HepG2 (cell line): Measurements from ENCODE around the gene ADD2. TPM values are rescaled to one million over a fixed set of nuclear protein-coding genes. Genes with fewer than 3 reads are reported as not detected.

Experiments used
- ARNT2 ChIP-seq: sonication (generic); formaldehyde crosslinking; IDR thresholded peaks from 2 replicates; pipeline ENCODE4 v1.8.0; 2022; ENCODE audit warnings: mild to moderate bottlenecking, low read depth, missing genetic modification reagents, moderate library complexity
- IRF1 ChIP-seq: sonication (generic); formaldehyde crosslinking; IDR thresholded peaks from 2 replicates; pipeline ENCODE4 v1.4.0; 2020; ENCODE audit warnings: low read depth, mild to moderate bottlenecking, missing genetic modification reagents
- SIX1 ChIP-seq: sonication (generic); formaldehyde crosslinking; IDR thresholded peaks from 2 replicates; pipeline ENCODE4 v1.4.0; 2020; ENCODE audit warnings: missing genetic modification reagents, borderline replicate concordance
- ZNF431 ChIP-seq: sonication (generic); formaldehyde crosslinking; IDR thresholded peaks from 2 replicates; pipeline ENCODE4 v1.9.0; 2022; ENCODE audit warnings: missing genetic modification reagents, low read depth, mild to moderate bottlenecking, borderline replicate concordance
- ZNF557 ChIP-seq: sonication (generic); formaldehyde crosslinking; IDR thresholded peaks from 2 replicates; pipeline ENCODE4 v1.4.0; 2020; ENCODE audit warnings: missing genetic modification reagents
- polyA plus RNA-seq, 8 experiments: library from polyadenylated mRNA; depleted of rRNA in 3 of 8; stranded (reverse) in 7 of 8; unstranded in 1 of 8; fragments of >200 nt; fragmentation: Illumina TruSeq in 4 of 8; extraction: Trizol in 4 of 8; gene quantifications; 2 replicates each; pipeline versions ENCODE4 v1.2.1 to v1.2.3, GENCODE V29; 2011 to 2016; ENCODE audit warnings: low read depth in 4 of 8, missing spikeins in 1 of 8, mixed read lengths in 1 of 8; ENCODE audit not compliant: insufficient read depth in 1 of 8
- total RNA-seq, 5 experiments: library from RNA; depleted of rRNA; stranded (reverse); fragments of >200 nt; fragmentation: Illumina TruSeq; extraction: Trizol; gene quantifications; 2 replicates each; pipeline ENCODE4 v1.2.3, GENCODE V29; 2016; ENCODE audit warnings: low read depth in 1 of 5
- TF ChIP-seq, protein P1 (sequence below): sonication (generic); formaldehyde crosslinking; IDR thresholded peaks from 2 replicates; pipeline ENCODE4 v1.4.0; 2020; ENCODE audit warnings: missing genetic modification reagents, borderline replicate concordance
- TF ChIP-seq, protein P2 (sequence below): sonication (generic); formaldehyde crosslinking; IDR thresholded peaks from 2 replicates; pipeline ENCODE4 v1.5.0; 2020; ENCODE audit warnings: missing genetic modification reagents, mild to moderate bottlenecking, borderline replicate concordance

The ADD2 gene
- total and polyA plus RNA-seq, 2 of the 13 experiments (the other 11 are each of a cell fraction or from before 2014, with no cell fraction given): 0.05 to 0.13 TPM

- TF ChIP-seq, protein P1, sequence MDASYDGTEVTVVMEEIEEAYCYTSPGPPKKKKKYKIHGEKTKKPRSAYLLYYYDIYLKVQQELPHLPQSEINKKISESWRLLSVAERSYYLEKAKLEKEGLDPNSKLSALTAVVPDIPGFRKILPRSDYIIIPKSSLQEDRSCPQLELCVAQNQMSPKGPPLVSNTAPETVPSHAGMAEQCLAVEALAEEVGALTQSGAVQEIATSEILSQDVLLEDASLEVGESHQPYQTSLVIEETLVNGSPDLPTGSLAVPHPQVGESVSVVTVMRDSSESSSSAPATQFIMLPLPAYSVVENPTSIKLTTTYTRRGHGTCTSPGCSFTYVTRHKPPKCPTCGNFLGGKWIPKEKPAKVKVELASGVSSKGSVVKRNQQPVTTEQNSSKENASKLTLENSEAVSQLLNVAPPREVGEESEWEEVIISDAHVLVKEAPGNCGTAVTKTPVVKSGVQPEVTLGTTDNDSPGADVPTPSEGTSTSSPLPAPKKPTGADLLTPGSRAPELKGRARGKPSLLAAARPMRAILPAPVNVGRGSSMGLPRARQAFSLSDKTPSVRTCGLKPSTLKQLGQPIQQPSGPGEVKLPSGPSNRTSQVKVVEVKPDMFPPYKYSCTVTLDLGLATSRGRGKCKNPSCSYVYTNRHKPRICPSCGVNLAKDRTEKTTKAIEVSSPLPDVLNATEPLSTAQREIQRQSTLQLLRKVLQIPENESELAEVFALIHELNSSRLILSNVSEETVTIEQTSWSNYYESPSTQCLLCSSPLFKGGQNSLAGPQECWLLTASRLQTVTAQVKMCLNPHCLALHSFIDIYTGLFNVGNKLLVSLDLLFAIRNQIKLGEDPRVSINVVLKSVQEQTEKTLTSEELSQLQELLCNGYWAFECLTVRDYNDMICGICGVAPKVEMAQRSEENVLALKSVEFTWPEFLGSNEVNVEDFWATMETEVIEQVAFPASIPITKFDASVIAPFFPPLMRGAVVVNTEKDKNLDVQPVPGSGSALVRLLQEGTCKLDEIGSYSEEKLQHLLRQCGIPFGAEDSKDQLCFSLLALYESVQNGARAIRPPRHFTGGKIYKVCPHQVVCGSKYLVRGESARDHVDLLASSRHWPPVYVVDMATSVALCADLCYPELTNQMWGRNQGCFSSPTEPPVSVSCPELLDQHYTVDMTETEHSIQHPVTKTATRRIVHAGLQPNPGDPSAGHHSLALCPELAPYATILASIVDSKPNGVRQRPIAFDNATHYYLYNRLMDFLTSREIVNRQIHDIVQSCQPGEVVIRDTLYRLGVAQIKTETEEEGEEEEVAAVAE: peak; percentile 78; the same call in 1 of the 2 replicates
- TF ChIP-seq ARNT2 (CRISPR knock-in tag) (peak; percentile 76), ZNF431 (0 out of 2 replicates have a peak, but pooled peaks have one; percentile 63), ZNF557 (CRISPR knock-in tag) (peak; percentile 90; the same call in 1 of the 2 replicates), IRF1 (CRISPR knock-in tag) (no peak), SIX1 (CRISPR knock-in tag) (peak; percentile 91; the same call in 1 of the 2 replicates)
- TF ChIP-seq, protein P2, sequence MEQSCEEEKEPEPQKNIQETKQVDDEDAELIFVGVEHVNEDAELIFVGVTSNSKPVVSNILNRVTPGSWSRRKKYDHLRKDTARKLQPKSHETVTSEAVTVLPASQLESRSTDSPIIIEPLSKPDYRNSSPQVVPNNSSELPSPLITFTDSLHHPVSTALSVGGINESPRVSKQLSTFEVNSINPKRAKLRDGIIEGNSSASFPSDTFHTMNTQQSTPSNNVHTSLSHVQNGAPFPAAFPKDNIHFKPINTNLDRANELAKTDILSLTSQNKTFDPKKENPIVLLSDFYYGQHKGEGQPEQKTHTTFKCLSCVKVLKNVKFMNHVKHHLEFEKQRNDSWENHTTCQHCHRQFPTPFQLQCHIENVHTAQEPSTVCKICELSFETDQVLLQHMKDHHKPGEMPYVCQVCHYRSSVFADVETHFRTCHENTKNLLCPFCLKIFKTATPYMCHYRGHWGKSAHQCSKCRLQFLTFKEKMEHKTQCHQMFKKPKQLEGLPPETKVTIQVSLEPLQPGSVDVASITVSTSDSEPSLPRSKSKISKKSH (CRISPR knock-in tag): no peak
These were observed 39.3 kb upstream of the ADD2 start (continued) for GRCh38 chr2:70807102-70807827.
